Colonic mucosa (tissue), 2 donors: ENCODE data around the gene GTF2A1. TPM values are rescaled to one million over a fixed set of nuclear protein-coding genes. Genes with fewer than 3 reads are reported as not detected.

Experiments
- total RNA-seq, 2 donors: library from RNA; stranded (reverse); fragmentation: NEBNext Ultra II Directional in 1 of 2; extraction: Animal tissue kit (Norgen Biotek cat#: 25700) in 1 of 2; gene quantifications; one replicate each; pipeline ENCODE4 v1.2.1, GENCODE V29; 2021
- donor health status: DM: no; HTN: no; CAD: no.
- donor health status: DM: no; HTN: no; CAD: no.

Gene GTF2A1
- total RNA-seq, 2 donors from 2014 or later, result 21.6 to 26.6 TPM

Other genes with a start within 250 kb of the GTF2A1 start
- gene STON2, start 179.4 kb upstream of the GTF2A1 start, total RNA-seq, result 10 to 100 TPM; 12.7 to 15.1 TPM